H1 (cell line): Measurements from ENCODE around the gene KLHL29. TPM values are rescaled to one million over a fixed set of nuclear protein-coding genes. Genes with fewer than 3 reads are reported as not detected.

Source experiments
- BACH1 ChIP-seq: IDR thresholded peaks from 2 replicates; pipeline ENCODE4 v1.6.1; 2012; ENCODE audit warnings: low read length, improper control_type of control experiment
- BRCA1 ChIP-seq: IDR thresholded peaks from 2 replicates; pipeline ENCODE4 v1.6.1; 2012; ENCODE audit warnings: low read depth, low read length, improper control_type of control experiment
- CEBPB ChIP-seq: IDR thresholded peaks from 2 replicates; pipeline ENCODE4 v1.6.1; 2012; ENCODE audit warnings: low read depth, low read length
- EGR1 ChIP-seq: IDR thresholded peaks from 2 replicates; pipeline ENCODE4 v1.6.1; 2011; ENCODE audit warnings: low read depth, low read length, borderline replicate concordance
- GABPA ChIP-seq: IDR thresholded peaks from 2 replicates; pipeline ENCODE4 v1.6.1; 2011; ENCODE audit warnings: mild to moderate bottlenecking, low read length, moderate library complexity, borderline replicate concordance; ENCODE audit not compliant: insufficient read depth
- JUND ChIP-seq: IDR thresholded peaks from 2 replicates; pipeline ENCODE4 v1.6.1; 2011; ENCODE audit warnings: mild to moderate bottlenecking, improper control_type of control experiment, low read length
- MAFK ChIP-seq: IDR thresholded peaks from 2 replicates; pipeline ENCODE4 v1.6.1; 2012; ENCODE audit warnings: low read depth, mild to moderate bottlenecking, improper control_type of control experiment, low read length
- NANOG ChIP-seq: IDR thresholded peaks from 2 replicates; pipeline ENCODE4 v1.6.1; 2011; ENCODE audit warnings: low read length, low read depth, mild to moderate bottlenecking, inconsistent platforms; ENCODE audit not compliant: insufficient read depth, poor library complexity, severe bottlenecking
- polyA plus RNA-seq, 7 experiments: library from polyadenylated mRNA; depleted of rRNA in 3 of 7; stranded (reverse) in 5 of 7; unstranded in 2 of 7; fragments of >200 nt in 5 of 7; fragments of 200-250 nt in 2 of 7; gene quantifications; 1 replicate in 5 of 7; 2 replicates in 1 of 7; 4 replicates in 1 of 7; pipeline versions ENCODE4 v1.2.1 to v1.2.3, GENCODE V29; 2011 to 2013; ENCODE audit warnings: missing spikeins in 2 of 7, mixed read lengths in 2 of 7
- total RNA-seq: library from RNA; stranded (reverse); fragmentation: NEBNext Ultra II Directional; extraction: Animal tissue kit (Norgen Biotek cat#: 25700); gene quantifications from 2 replicates; pipeline ENCODE4 v1.2.1, GENCODE V29; 2021

Gene KLHL29
- total and polyA plus RNA-seq, 2 of the 8 experiments (the other 6 are each of a cell fraction or from before 2014, with no cell fraction given) = 1.1 to 4.7 TPM

- TF ChIP-seq BACH1 = no peak
- no peak for TF ChIP-seq BRCA1
- TF ChIP-seq JUND = no peak
- no peak for TF ChIP-seq NANOG
- no peak for TF ChIP-seq GABPA
- no peak for TF ChIP-seq CEBPB
- TF ChIP-seq EGR1 = no peak
- TF ChIP-seq MAFK = no peak
These were observed 17.2 kb upstream of the KLHL29 start (continued) for GRCh38 chr2:23367760-23368159.
